Measurements from ENCODE around the gene JAK2.
"Not testable (repeated sequence)": the region's sequence is repeated elsewhere in the genome, so short reads cannot be mapped to it uniquely, and the experiment has no call there.

JAK2 gene

DNA sequence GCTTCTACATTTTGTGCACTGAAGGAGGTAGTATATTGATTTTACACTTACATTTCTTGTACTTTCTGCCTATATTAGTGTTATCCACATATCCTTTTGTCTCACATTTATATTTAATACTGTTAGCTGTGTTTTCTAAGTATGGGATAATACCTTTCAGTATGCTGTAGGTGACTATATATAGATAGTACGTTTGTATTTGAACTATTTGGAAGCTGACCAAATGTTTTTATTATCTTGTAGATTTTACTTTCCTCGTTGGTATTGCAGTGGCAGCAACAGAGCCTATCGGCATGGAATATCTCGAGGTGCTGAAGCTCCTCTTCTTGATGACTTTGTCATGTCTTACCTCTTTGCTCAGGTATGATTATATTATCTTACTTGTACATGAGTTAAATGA lies 59.1 kb downstream of the JAK2 start:
- no peak for DNase-seq

DNA sequence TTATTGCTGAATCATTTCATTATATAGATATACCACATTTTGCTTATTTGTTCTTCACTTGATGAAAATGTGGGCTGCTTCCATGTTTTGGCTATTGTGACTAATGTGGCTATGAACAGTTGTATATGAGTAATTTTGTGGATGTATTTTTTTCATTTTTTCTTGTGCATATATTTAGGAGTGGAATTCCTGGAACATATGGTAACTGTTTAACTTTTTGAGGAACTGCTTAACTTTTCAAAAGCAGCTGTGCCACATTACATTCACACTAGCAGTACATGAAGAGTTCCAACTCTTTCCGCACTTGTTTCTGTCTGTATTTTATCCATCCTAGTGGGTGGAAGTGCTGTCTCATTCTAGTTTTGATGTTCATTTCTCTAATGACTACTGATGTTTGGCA lies 67.8 kb downstream of the JAK2 start:
- no peak for DNase-seq

DNA sequence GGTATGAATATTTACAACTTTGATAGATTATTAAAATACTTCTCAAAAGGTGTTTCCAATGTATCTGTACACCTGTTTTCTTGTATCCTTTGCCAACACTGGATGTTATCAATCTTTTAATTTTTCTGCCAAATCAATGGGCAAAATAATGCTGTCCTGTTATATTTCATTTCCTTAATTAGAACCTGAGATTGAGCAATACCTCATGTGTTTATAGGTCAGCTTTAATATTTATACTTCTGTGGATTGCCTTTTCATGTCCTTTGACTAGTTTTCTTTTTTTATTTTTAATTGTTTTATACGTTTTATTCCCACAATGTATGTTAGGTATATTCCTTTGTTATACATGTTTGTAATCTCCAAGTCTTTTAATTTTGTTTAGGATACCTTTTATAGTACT lies 77.6 kb downstream of the JAK2 start:
- no peak for DNase-seq

DNA sequence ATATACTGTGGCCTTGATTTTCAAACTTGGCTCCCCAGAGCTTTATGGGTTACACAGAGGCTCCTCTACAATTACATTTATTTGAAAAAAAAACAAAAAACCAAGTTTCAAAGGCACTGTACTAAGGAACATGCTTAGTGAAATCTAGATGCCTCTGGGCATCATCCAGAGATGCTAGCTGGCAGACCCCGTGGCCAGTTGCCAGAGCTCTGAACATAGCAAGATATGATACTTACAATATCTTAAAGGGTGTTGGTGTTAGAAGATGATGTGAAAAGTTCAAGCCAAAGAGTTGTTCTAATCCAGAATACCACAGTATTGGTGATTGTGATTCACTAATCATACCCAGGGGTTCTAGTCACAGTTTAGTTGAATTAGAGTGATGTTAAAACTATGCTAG lies 87.8 kb downstream of the JAK2 start:
- no peak for DNase-seq

DNA sequence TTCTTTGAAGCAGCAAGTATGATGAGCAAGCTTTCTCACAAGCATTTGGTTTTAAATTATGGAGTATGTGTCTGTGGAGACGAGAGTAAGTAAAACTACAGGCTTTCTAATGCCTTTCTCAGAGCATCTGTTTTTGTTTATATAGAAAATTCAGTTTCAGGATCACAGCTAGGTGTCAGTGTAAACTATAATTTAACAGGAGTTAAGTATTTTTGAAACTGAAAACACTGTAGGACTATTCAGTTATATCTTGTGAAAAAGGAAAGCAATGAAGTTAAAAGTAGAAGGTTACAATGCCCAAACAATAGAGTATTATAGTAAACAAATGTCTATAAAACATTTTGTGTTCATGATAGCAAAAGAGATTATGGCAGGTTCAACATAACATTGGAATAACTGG lies 88.6 kb downstream of the JAK2 start:
- DNase-seq, result no peak

DNA sequence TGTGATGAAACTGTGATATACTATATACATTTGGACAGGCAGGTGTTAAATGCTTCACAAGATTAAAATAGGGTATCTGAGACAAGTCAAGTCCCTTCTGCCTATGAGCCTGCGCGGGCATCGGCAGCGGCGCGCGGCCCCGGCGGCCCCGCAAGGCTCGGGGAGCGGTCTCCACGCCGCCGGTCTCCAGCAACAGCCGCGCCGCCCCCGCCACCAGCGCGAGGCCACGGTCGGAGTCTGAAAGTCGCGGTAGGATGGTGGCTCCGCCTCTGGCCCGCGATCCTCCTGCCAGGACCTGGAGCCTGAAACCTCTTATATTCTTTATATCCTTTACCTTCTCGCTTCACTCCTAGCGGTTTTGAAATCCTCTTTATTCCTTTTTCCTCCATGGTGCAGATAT lies 100.9 kb downstream of the JAK2 start:
- no peak for DNase-seq

DNA sequence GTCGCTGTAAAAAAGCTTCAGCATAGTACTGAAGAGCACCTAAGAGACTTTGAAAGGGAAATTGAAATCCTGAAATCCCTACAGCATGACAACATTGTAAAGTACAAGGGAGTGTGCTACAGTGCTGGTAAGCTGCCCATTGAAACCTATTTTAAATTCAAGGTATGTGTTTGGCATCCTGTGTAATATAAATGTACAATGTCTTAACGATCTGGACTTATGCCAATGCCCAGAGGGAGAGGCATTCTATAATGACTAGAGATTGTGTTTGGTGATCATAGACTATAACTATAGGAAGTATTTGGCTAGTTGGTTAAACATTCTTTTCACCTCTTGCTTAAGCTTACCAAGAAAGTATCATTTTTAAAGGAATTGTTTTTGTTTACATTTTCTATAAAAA lies 104.7 kb downstream of the JAK2 start:
- DNase-seq, result no peak

DNA sequence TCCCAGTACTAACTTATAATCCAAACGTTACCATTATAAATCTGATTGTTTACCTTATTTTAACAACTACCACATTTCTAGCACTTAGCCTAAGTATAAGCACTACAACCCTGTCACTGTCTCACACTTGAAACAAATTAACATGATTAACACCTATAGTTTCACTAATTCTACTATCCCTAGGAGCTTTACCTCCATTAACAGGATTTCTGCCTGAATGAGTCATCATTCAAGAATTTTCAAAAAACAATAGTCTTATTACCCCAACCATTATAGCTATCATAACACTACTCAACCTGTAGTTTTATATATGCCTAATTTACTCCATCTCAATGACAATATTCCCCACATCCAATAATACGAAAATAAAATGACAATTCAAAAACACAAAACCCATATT lies 110.7 kb downstream of the JAK2 start:
- DNase-seq, result no peak

DNA sequence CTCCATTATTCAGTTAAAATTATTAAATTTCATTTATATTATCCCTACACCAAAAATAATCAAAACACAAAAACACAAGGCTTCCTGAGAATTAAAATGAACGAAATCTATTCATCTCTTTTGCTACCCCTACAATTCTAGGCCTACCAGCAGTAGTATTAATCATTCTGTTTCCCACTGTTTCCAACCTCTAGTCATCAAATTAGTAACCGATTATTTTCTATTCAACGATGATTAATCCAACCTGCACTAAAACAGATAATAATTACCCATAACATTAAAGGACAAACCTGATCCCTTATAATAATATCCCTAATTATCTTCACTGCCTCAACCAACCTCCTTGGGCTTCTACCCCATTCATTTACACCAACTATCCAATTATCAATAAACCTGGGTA lies 114.4 kb downstream of the JAK2 start:
- no peak for DNase-seq

DNA sequence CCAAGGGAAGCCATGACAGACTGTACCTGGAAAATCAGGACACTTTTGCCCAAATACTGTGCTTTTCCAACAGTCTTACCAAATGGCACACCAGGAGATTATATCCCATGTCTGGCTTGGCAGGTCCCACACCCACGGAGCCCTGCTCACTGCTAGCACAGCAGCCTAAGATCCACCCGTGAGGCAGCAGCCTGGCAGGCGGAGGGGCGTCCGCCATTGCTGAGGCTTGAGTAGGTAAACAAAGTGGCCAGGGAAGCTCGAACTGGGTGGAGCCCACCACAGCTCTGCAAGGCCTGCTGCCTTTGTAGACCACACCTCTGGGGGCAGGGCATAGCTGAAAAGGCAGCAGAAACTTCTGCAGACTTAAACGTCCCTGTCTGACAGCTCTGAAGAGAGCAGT lies 116.1 kb downstream of the JAK2 start:
- not testable (repeated sequence) for DNase-seq

DNA sequence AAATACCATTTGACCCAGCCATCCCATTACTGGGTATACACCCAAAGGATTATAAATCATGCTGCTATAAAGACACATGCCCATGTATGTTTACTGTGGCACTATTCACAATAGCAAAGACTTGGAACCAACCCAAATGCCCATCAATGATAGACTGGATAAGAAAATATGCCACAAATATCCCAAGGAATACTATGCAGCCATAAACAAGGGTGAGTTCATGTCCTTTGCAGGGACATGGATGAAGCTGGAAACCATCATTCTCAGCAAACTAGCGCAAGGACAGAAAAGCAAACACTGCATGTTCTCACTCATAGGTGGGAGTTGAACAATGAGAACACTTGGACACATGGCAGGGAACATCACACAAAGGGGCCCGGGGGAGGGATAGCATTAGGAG lies 121.4 kb downstream of the JAK2 start:
- DNase-seq, result not testable (repeated sequence)

DNA sequence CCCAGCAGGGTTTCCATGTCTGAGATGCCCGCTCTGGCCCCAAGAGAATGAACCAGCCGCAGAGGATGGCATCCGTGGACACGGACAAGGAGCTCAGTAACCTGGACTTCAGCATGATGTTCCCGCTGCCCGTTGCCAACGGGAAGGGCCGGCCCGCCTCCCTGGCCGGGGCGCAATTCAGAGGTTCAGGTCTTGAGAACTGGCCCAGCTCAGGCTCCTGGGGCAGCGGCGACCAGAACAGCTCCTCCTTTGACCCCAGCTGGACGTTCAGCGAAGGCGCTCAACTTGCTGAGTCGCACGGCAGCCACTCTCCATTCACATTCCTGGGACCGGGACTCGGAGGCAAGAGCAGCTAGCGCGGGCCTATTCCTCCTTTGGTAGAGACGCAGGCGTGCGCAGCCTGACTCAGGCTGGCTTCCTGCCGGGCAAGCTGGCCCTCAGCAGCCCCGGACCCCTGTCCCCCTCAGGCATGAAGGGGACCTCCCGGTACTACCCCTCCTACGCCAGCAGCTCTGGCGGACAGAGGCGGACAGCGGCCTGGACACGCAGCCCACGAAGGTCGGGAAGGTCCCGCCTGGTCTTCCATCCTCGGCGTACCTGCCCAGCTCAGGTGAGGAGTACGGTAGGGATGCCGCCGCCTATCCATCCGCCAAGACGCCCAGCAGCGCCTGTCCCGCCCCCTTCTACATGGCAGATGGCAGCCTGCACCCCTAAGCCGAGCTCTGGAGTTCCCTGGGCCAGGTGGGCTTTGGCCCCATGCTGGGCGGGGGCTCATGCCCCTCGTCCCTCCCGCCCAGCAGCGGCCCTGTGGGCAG lies 126.0 kb downstream of the JAK2 start:
- no peak for DNase-seq

DNA sequence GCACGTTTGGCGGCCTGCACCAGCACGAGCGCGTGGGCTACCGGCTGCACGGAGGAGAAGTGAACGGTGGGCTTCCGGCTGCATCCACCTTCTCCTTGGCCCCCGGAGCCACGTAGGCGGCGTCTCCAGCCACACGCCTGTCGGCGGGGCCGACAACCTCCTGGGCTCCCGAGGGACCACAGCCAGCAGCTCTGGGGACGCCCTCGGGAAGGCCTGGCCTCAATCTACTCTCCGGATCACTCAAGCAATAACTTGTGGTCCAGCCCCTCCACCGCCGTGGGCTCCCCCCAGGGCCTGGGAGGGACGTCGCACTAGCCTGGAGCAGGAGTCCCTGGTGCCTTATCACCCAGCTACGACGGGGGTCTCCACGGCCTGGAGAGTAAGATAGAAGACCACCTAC lies 126.6 kb downstream of the JAK2 start:
- DNase-seq, result no peak

DNA sequence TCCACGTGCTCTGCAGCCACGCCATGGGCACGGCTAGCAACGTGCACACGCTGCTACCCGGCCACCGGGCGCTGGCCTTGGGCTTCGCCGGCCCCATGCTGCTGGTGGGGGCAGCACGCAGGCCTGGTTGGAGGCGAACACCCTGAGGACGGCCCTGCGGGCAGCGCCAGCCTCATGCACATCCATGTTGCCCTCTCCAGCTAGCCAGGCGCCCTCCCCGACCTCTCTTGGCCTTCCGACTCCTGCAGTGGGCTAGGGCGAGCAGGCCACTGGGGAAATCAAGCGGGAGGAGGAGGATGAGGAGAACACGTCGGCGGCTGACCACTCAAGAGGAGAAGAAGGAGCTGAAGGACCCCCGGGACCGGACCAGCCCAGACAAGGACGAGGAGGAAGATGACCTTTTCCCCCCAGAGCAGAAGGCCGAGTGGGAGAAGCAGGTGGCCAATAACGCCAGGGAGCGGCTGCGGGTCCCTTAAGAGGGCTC lies 127.1 kb downstream of the JAK2 start:
- no peak for DNase-seq

DNA sequence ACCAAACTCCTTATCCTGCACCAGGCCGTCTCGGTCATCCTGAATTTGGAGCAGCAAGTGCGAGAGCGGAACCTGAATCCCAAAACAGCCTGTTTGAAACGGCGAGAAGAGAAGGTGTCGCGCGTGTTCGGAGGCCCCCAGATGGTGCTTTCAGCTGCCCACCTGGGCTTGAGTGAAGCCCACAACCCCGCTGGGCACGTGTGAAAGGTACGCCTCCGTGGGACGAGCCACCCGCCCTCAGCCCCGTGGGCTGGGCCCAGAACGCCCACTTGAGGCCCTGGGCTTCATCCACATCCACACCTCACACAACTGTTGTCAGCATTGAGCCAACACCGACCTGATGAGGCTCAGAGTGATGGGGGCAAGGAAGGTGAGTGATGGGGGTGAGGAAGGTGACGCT lies 127.6 kb downstream of the JAK2 start:
- no peak for DNase-seq

DNA sequence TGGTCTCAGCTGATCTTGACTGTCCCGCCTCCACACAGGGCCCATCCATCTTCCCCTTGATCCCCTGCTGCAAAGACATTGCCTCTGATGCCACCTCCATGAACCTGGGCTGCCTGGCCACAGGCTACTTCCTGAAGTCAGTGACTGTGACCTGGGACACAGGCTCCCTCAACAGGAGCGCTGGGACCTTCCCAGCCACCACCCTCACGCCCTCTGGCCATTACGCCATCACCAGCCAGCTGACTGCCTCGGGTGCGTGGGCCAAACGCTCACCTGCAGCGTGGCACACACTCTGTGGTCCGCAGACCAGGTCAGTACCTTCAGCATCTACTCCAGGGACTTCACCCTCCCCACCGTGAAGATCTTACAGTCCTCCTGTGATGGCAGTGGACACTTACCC lies 128.5 kb downstream of the JAK2 start:
- no peak for DNase-seq

DNA sequence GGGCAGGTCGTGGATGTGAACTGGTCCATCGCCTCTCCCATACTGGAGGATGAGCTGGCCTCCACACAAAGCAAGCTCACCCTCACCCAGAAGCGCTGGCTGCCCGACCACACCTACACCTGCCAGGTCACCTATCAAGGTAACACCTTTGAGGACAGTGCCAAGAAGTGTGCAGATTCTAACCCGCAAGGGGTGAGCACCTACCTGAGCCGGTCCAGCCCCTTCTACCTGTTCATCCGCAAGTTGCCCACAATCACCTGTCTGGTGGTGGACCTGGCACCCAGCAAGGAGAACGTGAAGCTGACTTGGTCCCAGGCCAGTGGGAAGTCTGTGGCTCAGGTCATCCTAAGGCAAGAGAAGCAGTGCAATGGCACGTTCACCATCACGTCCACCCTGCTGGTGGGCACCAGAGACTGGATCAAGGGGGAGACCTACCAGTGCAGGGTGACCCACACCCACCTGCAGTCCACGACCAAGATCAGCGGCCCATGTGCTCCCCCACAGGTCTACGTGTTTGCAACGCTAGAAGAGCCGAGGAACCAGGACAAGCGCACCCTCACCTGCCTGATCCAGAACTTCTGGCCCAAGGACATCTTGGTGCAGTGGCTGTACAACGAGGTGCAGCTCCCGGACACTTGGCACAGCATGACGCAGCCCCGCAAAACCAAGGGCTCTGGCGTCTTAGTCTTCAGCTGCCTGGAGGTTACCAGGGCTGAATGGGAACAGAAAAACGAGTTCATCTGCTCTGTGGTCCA lies 129.1 kb downstream of the JAK2 start:
- no peak for DNase-seq

DNA sequence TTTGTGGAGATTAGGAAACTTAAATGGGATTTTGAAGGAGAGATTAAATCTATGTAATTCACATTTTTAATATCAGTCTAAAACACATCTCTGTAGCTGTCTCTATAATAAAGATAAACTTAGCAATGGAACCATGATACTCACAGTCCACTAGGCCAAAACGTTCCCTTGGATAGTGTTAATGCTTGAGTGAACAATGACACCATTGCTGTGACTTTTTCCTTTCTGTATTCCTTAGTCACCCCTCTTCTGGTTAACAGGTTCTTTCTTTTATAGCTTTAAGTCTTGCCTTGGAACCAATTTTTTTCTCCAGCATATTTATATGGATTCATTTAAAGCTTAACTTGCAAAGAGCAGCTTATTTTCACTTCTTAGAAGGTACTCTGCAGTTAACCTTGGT lies 137.0 kb downstream of the JAK2 start:
- no peak for DNase-seq

DNA sequence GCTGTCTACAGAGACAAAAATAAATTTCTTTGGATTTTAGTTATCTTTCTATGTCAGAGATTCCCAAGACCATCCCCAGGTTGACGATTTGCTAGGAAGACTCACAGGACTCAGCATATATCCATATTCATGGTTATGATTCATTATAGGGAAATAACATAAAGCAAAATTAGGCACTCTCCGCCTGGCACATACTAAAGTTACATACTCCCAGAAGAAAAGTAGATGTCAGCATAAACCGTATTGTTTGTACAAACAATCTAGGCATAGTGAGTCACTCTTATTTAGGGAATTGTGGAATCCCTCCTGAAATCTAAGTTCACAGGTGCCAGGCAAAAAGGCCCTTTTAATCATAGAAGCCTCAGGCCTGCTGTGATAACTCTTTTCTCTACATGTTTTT lies 137.4 kb downstream of the JAK2 start:
- DNase-seq, result no peak

DNA sequence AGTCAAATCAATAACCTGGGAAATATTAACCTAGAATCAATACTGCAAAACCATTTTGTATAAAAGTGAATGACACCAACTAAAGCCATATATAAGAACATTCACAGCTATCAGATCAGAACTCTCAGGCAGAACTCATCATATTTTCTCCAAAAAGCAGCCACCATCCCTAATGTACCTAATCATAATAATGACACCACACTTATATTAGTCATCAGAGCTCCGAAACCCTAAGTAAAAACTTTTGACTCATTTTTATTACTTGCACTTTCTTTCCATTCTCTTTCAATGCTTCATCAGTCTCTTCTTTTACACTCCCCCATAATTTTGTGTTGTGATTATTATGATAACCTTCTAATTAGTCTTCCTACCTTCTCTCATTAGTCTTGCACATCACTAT lies 155.1 kb downstream of the JAK2 start:
- no peak for DNase-seq

DNA sequence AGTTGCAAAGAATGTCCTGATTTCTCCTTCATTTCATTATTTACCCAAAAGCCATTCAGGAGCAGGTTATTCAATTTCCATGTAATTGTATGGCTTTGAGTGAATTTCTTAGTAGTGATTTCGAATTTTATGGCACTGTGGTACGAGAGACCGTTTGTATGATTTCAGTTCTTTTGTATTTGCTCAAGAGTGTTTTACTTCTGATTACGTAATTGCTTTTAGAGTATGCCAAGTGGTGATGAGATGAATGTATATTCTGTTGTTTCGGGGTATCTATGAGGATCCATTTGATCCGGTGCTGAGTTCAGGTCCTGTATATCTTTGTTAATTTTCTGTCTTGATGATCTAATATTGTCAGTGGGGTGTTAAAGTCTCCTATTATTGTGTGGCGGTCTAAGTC lies 159.1 kb downstream of the JAK2 start:
- DNase-seq, result no peak

DNA sequence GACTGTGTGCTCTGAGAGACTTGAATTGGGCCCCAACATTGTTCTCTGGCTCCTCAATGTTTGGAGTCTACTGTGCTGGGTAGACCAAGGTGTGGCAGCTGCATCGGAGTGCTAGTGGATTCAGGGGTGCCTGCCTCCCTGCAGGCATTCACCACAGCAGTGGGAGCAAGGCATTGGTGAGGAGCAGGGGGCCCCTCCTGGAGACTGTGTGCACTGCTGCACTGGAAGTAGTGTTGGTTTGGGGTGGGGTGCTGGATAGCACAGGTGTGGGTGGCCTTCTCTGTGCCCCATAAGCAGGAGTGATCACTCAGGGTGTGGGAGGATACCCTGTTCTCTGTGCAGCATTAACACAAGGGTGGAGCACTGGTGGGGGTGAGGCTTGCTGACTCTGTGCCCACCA lies 161.2 kb downstream of the JAK2 start:
- DNase-seq, result no peak

Data from CD4-positive, alpha-beta T cell treated with Interleukin-1 beta for 1 hour (primary cell).